HG02798 (cell line): ENCODE results near the gene IFT122.

ENCODE experiments used
- ATAC-seq: cut with Tn5 transposase; IDR thresholded peaks from one replicate; pipeline ENCODE4 v1.9.1; 2021; ENCODE audit warnings: mild to moderate bottlenecking; ENCODE audit not compliant: unreplicated experiment, poor library complexity

IFT122 gene

DNA sequence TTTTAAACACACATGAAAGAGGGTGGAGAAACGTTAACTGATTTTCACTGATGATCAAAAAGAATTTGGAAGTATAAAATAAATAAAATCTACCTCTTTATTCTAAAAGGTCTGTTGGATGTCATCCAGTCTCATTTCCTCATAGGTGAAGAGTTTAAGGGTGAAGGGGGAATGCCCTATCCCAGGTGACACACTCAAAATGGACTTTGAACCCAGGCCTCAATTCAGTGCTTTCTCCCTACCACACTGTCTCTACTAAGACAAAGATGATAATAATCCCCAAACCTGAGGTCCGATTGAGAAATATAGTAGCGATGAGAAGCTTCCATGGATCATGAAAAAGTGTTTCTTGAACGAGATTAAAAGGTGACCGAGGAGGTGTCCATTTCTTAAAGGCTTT, 6.5 kb upstream of the IFT122 start:
- no peak for ATAC-seq

DNA sequence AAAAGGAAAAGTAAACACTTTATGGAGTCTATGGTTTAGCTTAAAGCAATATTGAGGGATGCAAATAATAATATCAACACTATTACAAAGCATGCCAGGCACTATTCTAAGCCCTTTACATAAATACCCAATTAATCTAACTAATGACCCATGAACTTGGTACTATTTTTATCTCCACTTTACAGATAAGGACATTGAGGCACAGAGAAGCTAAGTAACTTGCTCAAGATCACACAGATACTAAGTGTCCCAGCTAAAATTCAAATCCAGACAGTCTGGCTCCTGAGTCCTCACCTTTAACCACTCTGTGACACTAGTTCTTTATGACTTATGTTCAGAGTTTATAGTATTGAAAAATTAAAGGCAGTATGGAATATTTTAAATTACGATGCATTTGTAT, 5.9 kb upstream of the IFT122 start:
- ATAC-seq = no peak

DNA sequence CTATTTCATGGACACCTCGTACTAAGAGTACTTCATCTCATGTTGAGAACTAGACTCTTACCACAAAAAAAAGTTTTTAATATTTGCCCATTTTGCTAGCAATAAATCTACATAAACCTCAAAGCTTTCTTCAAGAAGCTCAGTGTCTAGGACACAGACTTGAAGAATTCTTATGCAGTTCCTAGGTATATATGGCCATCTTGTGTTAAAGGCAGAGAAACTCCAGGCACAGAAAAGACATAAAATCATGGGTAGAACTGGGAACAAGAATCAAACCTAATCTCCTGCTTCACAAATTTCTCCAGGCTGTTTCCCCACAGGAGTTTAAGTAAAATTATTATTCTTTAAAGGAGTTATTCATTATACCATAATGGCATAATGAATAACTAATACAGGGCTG, 4.7 kb upstream of the IFT122 start:
- ATAC-seq = no peak

DNA sequence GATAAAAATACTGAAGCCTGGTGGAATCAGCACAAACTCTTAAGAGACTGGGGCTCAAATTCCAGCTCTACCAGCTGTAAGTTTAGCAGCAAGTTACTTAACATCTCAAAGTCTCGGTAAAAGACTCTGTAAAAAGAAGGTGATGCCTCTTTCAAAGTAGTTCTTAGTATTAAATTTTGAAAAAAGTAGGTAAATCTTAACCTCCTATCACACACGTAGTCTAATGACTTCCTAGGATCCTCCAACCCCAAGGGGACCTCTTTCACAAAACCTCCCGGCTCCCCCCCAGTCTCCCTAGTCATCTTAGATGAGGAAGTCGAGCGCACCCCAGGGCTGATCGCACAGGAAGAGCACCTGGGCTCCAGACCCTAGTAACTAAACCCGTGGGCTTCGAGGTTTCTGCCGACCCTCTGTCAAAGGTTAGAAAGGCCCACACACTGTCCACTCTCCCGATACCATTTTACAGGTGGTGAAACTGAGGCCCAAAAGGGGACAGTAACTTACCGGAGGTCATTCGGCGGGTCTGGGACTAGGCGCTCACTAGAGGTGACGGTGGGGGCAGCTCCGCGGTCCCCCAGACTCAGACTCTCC, 703 bp upstream of the IFT122 start:
- ATAC-seq = peak; percentile 5

DNA sequence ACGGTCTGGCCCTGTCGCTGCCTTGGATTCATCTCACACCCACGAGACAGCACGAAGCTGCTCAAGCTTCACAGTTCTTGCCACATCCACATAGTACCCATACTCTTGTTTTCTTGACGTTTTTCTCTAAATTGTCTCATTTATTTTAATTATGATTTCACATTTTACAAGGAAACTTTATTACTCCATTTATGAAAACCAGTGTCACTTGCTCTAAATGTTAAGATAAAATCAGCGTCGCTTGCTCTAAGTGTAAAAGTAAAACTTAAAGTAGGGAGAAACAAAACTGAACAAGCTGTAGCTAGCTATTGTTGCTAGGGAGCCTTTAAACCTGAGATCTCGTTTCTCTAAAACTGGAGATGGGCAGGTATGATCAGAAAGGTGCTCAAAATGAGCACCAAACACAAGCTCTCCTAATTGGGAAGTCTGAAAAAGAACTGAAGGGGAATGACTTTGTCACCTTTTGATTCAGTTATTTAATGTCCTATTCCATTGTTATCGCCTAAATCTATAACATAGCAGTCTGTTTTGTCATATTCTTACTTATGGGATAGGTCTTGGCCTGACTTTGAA, 680 bp downstream of the IFT122 start:
- ATAC-seq = no peak

DNA sequence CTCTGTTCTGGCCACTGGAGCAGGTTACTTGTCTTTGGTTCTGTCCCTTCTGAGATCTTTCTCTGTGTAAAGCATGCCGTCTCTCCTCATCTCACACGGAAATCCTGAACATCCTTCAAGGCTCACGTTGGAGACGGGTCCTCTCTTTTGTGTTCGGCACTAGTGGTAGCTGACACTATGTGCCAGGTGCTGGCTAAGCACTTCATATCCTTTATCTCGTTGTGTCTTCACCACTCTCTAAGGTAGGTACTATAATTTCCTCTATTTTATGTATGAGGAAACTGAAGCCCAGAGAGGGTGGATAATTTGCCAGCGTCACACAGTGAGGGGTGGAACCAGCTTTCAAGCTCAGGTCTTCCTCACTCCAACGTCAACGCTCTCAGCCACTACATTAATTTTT, 1.2 kb downstream of the IFT122 start:
- ATAC-seq = no peak

DNA sequence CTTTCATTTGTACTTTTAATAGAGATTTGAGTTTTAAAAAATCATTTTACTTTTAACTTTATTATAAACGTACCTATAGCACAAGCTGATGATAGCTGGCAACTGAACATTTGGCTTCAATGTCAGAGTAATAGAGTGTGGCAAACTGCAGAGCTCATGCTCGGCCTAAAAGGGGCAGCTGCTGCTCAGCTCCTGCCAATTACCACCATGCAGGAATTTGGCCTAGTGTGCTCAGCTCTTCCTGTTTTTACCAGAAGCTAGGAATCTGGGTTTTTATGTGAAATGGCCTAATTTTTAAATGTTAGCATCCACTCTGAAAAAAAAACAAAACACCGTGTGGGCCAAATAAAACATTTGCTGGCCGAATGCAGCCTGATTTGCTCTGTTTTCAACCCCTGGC, 1.8 kb downstream of the IFT122 start:
- ATAC-seq = no peak

DNA sequence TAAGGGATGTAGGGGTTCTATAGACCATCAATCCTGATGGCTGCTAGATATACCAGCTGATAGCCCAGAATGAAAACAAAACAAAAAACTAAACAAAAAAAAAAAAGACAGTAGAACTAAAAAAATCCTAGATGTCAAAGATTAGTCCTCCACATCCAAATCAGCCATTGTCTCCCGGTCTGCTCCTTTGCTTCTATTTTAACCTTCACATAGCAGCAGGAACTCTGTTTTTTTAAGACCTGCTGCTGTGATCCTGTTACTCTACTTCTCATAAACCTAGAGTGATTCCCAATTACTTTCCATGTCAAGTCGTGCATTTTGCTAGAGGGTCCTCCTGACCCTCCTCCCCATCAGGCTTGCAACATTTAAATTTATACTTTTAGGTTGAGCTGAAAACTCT, 2.5 kb downstream of the IFT122 start:
- no peak for ATAC-seq

DNA sequence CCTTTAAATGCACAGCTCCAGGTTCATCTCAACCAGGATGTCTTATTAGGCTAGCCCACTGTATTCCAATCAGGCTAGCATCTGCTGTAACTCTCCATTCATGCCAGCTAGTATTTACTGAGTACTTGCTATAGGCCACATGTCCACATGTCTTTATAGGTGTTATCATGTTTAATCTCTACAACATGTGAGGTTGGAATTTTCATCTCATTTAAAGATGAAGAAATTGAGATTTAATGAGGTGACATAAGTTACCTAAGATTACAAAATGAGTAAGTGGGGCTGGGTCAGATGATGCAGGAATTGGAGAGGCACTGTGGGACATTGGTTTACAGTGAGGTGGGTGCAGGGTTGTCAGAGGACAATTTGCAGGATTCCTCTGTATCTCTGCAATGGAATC, 2.9 kb downstream of the IFT122 start:
- ATAC-seq = no peak

DNA sequence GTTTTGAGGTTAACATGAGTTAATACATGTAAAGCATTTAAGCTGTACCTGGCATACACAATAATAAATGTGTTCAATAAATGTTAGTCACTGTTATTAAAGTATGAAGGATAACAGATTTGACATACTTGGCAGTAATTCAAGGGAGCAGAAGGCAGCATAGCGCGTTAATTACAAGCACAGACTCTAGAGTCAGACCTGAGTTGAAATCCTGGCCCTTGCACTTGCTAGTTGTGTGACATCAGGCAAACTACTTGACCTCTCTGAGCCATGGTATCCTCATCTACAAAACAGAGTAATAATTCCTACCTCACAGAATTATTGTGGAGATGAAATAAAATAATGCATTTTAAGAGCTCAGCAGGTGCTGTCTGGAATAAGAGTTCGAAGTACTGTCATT, 5.4 kb downstream of the IFT122 start:
- no peak for ATAC-seq

DNA sequence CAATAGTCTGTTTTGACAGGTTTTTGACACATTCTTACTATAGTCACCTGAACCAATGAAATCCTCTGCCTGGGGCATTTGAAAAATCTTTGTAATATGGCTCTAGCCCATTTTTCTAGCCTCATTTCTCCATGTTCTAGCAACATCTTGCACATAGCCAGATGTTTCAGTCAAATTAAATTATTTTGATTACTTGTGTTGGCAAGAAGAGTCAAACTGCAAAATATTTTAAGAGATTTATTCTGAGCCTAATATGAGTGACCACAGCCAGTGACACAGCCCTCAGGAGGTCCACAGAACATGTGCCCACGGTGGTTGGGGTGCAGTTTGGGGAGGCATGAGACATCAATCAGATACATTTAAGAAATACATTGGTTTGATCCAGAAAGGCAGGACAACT, 6.9 kb downstream of the IFT122 start:
- ATAC-seq = no peak

DNA sequence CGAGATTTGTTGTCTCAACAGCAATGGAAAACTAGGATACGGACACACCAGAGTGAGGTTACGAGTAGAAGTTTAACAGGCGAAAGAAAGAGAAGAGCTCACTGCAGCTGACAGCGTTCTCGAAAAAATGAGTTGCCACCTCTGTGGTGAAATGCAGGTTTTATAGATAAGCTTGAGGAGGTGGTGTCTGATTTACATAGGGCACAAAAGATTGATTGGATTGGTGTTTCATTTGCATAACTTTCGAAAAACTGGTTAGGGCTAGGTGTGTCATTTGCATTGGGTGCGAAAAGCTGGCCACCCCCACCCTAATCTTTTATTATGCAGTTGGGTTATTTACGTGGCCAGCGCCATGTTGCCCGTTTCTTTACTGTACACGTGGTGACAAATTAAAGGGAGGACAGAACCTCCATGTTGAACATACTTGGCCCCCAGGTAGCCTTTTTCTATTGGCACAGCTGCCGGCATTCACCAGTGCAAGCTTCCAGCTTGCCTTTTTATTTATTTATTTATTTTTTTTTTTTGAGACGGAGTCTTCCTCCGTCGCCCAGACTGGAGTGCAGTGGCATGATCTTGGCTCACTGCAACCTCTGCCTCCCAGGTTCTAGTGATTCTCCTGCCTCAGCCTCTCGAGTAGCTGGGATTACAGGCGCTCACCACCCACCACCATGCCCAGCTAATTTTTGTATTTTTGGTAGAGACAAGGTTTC, 8.3 kb downstream of the IFT122 start:
- no peak for ATAC-seq

DNA sequence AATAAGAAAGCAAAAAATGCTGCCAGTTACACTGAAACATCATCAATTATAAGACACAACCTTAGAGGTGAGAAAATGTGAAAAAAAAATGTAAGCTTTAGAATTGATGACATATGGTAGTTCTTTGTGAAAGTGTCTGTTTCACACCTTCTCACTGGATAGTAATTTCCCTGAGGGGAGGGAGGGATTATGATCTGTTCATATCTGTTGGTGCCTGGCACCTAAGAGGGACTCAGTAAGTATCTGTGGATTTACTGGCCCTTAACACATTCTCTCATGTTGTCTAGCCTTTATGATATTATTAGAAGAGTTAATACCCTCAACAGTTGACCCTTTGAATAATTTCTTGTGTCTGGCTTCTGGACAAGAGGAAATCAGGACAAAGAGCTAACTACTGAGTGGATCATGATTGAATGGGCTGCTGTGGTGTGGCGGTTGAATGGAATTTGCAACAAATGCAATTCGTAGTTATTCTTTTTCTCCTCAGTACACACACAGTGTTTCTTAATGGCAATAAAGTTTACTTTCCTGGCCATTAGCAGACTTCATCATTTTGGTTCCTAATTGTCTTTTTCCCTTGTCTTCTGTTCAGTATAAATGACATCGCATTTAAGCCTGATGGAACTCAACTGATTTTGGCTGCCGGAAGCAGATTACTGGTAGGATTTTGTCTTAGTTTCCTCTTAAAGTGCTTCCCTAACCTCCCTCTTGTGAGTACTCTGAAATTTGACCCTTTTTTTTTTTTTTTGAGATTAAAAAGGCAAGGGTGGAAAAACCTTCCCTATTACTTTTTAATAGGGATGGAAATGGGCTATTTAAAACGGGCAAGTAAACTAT, 9.5 kb downstream of the IFT122 start:
- no peak for ATAC-seq

DNA sequence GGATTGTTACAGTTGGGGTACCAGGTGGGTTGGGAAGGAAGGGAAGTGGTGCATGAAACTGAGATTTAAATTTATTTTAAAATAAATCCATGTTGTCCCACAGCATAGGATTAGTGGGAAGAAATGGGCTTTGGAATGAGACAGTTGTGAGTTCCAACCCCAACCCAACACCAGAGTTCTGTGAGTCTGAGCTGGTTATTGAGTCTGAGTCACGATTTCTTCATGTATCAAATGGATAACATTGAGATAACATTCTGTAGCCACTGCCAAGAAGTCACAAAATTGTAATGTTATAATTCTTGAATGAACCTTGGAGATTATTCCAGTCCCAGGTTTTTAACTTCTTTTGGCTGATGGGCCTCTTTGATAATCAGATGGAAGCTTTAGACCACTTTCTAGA, 13.7 kb downstream of the IFT122 start:
- ATAC-seq = no peak

DNA sequence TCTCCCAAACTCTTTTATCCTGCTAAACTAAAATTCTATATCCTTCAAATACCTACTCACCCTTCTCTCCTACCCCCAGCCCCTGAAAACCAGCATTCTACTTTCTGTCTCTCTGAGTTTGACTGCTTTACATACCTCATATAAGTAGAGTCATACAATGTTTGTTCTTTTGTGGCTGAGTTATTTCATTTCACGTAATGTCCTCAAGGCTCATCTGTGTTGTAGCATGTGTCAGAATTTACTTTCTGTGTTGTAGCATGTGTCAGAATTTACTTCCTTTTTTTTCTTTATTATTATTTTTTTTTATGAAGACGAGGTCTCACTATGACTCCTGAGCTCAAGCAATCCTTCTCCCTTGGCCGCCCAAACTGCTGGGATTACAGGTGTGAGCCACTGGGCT, 20.1 kb downstream of the IFT122 start:
- no peak for ATAC-seq

DNA sequence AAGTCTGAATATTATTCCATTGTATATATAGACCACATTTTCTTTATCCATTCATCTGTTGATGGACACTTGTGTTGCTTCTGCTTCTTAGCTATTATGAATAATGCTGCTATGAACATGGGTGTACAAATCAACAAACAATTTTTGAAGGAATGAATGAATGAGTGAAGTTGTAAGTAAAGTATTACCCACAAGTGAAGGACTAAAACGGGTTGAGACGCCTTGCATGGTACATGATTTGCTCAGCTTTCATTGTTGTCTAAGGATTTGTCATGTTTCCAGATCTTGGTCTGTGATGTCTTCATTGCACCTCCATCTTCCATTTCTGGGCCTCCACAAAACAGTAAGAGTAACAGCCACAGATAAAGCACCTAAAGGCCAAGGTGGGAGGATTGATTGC, 20.5 kb downstream of the IFT122 start:
- ATAC-seq = no peak

DNA sequence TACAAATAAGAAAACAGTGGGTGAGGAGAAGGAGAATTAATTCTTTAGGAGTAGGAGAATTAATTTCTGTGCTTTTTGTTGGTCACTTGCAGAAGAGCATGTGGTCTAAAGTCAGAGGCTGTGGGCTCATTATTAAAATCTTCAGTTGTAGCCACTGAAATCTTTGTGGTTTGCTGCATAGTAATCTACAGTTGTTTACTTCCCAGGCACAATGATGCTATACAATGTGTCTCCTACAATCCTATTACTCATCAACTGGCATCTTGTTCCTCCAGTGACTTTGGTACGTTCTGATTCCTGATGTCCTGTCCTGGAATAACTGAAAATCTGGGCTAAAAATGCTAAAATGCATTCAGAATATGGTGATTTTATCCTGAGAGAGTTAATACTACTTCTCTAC, 21.0 kb downstream of the IFT122 start:
- no peak for ATAC-seq

DNA sequence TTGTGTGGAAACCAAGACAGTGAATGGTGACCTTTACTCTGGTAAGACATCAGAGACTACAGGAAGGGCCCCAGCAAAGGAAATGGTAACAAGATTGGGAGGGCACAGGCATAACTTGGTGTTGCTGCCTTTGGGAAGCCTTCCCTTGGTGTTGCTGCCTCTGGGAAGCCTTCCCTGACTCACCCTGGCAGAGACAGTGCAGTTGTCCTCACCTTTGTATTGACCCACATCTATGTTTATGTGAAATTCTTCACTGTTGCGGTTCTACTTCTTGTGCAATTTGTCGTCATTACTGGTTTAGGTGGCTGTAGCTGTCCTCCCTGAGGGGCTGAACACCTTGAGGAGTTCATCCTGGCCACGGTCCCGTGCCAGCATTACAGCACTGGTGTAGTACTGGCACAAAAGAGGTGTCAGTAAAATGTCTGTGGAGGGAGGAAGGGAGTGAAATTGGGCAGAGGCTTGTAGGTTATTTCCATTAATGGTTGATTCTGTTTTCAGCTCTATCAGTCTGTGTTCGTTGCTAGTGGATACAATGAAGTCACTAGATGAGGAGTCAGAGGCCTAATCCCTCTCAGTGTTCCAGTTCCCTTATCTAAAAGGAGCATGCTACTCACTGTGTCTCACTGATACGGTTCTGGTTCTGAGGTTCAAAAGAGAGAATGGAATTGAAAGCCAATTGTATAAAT, 21.6 kb downstream of the IFT122 start:
- ATAC-seq = no peak

DNA sequence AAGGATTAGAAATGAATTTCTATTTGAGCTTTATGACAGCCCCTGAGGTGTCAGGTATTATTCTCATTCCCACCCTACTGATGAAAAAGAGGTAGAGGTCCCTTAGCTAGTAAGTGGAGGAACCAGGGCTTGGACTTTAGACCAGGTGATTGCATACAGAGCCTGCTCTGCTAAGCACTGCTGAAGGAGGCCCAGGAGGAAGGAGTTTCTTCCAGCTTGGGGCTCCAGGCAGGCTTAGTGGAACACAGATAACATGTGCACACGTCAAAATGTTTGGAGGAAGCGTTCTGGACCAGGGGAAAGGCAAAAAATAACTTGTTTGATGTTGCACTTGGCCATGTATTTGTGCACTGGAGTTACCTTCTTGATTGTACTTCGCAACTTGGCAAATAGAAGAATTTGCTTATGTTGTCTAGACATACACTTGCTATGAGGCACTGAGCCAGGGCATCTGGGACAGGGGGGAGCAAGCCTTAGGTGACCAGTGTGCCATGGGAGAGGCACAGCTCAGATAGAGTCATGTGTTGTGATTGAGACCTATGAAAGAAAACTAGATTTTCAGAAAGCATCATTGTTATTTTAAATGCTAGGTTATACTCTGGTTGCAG, 22.4 kb downstream of the IFT122 start:
- no peak for ATAC-seq

DNA sequence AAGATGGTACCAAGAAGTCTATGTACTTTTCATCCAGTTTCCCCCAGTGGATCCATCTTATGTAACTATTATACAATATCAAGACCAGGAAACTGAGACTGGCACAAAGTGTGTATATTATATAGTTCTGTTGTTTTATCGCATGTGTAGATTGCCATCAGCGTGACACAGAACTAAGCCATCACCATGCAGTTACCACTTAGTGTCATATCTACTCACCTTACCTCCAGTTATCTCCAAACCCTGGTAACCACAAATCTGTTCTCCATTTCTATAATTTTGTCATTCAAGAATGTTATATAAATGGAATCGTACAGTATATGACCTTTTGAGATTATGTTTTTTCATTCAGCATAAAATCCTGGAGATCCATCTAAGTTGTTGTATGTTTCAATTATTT, 23.1 kb downstream of the IFT122 start:
- no peak for ATAC-seq
